T47D (cell line): ENCODE measurements around the gene VPS29.
"Not testable (repeated sequence)": the region's sequence is repeated elsewhere in the genome, so short reads cannot be mapped to it uniquely, and the experiment has no call there.

Experiments
- DNase-seq, 2 experiments: peaks; one replicate each; pipeline versions ENCODE4 v3.0.0 to v3.0.0-alpha.2; 2011 to 2012; ENCODE audit warnings: low read depth in 1 of 2, low spot score in 1 of 2
- JUND ChIP-seq: IDR thresholded peaks from 2 replicates; pipeline ENCODE4 v1.6.1; 2012; ENCODE audit warnings: low read depth
- in situ Hi-C: cut with HindIII; loops from 2 replicates; pipeline ENCODE4 v1.10.0; 2016; ENCODE audit warnings: low sequenced_read_pairs, low pct_unique_long_range_greater_than_20kb

Gene VPS29

DNA sequence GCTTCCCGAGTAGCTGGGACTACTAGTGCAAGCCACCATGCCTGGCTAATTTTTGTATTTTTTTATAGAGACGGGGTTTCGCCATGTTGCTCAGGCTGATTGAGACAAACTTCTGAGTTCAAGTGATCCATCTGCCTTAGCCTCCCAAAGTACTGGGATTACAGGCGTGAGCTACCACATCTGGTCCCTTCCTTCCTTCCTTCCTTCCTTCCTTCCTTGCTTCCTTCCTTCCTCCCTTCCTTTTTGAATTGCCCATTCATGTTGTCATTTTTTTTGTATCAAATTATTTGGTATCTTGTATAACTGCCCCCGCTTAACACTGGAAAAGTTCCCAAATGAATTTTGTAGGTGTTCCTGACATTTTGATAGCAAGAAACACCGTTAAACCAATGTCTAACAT is 11.9 kb upstream of the VPS29 start:
- no peak for TF ChIP-seq JUND
- in situ Hi-C loops = no loop called here
- DNase-seq = no peak

DNA sequence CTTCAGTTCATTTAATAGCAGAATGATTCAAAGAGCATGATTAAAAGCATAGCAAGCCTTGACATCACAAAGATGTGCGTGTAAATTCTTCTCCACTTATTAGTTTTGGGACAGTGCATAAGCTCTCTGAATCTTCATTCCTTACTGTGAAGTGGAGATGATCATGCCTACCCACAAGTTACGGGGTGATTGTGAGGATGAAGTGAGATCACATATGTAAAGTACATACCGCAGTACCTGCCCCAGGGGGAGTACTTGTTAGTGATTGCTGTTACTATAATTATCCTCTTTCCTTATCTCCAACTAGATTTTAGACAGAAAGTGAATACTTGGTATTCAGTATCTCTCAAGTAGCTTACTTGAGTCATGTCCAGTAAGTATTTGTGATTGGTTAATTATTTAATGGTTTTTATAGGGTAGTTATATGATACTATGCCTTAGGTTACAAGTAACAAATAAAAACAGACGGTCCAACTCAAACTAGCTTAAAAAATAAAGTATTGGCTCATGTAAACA is 6.2 kb upstream of the VPS29 start:
- TF ChIP-seq JUND = no peak
- DNase-seq = no peak
- in situ Hi-C loops = no loop called here

DNA sequence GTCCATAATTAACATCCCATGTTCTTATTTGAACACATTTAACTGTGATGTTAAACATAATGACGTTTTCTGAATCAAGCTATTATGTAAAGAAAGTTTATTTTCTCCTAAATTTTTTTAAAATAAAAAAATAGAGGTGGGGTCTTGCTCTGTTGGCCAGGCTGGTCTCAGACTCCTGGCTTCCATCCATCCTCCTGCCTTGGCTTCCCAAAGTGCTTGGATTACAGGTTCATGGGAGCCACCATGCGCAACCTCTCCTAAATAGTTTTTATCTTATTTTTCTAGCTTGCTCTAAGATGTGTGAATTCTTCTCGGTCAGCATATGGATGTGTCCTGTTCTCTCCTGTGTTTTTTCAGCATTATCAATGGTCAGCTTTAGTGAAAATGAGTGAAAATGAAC is 3.4 kb upstream of the VPS29 start:
- no peak for TF ChIP-seq JUND
- DNase-seq = no peak
- in situ Hi-C loops = no loop called here

DNA sequence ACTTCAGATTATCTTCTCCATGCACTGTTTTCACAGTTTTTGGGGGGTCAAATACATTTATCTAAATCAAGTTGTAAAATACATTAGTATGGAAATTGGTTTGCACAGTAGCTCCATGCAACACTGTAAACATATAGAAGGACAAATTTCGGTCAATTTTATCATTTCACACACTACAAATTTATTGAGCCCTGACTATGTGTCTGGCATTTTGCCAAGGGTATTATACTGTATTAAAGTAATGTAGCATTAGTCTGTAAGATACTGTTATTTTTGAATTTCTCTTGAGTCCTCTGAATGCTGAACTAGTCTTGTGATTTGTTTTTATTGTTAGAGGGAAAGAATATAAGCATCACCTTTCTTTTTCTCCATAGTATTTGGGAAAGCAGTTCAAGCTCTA is 1.5 kb upstream of the VPS29 start:
- DNase-seq = no peak
- TF ChIP-seq JUND = no peak
- in situ Hi-C loops = no loop called here

DNA sequence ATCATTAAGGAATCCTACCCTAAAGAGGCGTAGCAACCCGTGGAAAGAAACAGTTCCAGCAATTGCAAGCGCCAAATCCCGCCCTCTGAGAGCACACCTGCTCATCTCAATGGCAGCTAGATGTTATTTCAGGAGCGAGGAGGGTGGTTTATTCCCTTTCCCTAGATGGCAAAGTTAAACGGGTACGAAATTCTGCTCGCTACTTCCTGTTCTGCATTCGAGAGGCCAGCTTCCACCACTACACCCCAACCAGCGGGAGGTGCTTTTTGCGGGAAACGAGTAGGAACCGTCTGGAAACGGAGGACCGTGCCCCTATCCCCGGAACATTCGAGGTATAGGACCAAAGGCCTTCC is 536 bp downstream of the VPS29 start:
- in situ Hi-C loops = no loop called here
- peak; percentile 37 to 81 for DNase-seq

DNA sequence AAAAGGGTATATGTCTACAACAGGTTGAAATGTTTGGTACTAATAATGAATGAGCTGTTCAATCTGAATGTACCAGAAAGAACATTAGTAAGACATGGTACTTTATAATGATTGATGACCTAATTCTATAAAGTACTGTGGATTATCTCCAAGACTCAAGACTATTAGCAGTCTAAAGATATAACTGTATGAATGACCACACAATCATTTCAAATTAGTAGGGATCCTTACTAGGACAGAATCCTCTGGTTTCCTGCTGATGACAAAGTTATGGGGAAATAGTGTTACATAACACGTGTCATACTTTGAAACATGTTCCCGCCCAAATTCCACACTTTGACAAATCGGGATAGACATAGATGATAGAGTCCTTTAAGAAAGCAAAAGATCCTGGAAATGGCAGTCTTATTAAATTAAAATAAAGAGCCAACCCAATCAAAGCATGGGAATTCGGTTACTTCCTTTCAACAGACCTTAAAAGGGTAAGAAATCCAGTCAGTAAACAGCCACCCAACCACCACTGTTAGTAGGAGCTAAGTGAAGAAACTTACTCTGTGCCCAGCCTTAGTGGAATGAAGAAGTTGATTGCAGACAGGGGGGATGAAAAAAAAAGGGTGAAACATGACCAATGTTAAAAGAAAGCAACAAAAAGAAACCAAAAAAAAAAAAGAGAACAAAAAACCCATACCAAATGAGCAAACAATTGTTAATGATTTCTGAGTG is 2.8 kb downstream of the VPS29 start:
- TF ChIP-seq JUND = no peak
- in situ Hi-C loops = no loop called here
- DNase-seq = peak in 1 of 2 experiments; percentile 28

More for the DNA sequence above, 536 bp downstream of the VPS29 start:
- TF ChIP-seq JUND = no peak

DNA sequence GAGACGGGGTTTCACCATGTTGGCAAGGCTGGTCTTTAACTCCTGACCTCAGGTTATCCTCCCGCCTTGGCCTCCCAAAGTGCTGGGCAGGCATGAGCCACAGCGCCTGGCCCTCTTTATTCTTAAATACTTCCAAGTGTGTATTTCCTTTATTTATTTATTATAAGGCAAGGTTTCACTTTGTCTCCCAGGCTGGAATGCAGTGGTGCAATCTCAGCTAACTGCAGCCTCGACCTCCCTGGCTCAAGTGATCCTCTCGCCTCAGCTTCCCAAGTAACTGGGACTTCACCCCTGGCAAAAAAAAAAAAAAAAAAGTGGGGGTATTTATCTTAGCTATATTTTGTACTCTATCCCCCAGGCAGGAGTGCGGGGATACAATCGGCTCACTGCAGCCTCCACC is 26.5 kb downstream of the VPS29 start:
- no peak for DNase-seq
- TF ChIP-seq JUND = no peak
- in situ Hi-C loops = no loop called here

DNA sequence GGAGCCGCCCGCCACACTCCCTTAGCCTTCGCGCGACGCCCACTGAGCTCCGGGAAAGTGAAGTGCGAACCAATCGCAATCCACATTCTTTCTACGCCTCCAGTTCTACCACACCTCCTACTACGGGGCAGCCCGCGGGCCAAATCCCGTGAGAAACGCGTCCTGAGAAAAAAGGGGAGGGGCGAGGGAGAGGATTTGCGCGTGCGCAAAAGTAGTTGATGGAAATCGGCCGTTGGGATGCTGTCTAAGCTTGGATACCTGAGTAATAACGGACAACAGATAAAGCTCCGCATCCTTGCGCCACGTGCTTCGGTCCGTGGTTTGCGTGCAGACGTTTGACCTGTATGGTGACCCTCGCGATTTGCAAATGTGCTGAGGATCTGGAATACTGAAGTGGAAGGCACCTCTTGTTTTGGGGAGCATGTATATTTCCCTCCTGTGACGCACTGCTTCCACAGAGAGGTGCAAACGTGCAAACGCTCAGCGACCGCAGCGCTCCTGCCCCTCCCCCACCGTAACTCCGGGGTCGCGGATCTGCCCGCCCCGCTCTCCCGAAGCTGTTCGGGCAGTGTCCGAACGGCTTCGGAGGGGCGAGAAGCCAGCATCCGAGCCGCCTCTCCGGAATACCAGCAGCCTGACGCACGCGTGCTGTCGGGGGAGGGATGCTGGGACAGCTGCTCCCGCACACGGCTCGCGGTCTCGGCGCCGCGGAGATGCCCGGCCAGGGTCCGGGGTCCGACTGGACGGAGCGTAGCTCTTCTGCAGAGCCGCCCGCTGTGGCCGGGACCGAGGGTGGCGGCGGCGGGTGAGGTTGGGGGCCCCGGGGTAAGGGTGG is 33.5 kb downstream of the VPS29 start, which contains the start of the genes FAM216A and GPN3:
FAM216A (plus strand) TSS at position 632 of the 835 bp plus-strand sequence; CDS start at position 663, 31 bp downstream.
GPN3 (minus strand) TSS at position 44 of the 835 bp plus-strand sequence. CDS start 54 bp downstream, outside the sequence.
- no peak for TF ChIP-seq JUND
- DNase-seq = peak; percentile 91 to 100
- in situ Hi-C loops = no loop called here

DNA sequence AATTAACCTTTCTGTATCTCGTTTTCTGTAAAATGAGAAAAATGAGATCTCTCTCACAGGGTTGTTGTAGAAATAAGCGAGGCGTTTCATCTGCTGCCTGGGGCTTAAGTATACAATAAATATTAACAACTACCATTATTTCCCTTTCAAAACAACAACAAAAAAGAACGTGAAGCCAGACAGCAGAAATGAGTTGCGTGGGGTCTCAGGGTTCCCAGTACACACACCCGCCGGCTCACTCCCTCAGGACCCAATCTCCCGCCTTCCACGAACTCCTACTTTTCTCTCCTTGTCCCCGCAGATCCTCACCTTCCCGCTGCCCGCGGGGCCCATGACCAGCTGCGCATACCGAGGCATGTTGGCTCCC is 34.1 kb downstream of the VPS29 start:
- TF ChIP-seq JUND = no peak
- in situ Hi-C loops = no loop called here
- no peak for DNase-seq

DNA sequence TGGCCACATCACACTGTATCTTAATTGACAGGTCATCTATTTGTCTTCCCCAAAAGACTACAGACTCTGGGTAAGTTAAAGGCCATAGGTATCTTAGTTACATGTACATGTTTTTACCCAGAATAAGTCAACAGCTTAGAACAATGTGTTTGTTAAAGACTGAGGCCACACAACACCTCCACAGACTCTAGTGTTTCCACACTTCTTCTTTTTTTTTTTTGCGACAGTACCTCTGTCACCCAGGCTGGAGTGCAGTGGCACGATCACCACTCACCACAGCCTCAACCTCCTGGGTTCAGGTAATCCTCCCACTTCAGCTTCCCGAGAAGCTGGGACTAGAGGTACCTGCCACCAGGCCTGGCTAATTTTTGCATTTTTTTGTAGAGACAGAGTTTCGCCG is 35.1 kb downstream of the VPS29 start:
- in situ Hi-C loops = no loop called here
- DNase-seq = no peak
- no peak for TF ChIP-seq JUND

DNA sequence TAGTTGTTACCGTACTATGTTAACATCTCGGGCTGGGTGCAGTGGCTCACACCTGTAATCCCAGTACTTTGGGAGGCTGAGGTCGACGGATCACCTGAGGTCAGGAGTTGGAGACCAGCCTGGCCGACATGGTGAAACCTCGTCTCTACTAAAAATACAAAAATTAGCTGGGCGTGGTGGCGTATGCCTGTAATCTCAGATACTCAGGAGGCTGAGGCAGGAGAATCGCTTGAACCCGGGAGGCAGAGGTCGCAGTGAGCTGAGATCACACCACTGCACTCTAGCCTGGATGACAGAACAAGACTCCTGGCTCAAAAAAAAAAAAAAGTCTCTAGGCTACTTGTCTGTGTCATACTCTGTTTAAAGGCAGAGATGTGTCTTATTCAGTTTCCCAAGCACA is 36.1 kb downstream of the VPS29 start:
- DNase-seq, in situ Hi-C loops: not testable (repeated sequence)

DNA sequence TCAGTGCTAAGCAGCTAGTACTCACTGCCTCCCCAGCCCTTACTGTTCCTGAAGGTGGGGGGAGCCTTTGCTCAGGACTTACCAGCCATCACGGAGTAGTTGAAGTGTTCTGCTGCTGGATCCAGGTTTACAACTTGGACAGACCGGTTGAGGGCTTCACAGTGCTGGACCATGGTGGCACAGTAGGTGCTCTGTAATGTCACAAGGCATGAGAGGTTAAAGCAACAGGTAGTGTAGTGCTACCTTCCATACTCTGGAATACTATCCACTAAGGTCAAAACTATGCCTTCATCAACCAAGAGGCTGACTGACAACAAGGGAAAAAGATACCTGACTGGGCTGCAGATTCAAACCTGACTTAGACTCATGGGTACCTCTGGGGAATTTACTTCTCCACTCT is 36.9 kb downstream of the VPS29 start:
- DNase-seq = no peak
- in situ Hi-C loops = no loop called here

DNA sequence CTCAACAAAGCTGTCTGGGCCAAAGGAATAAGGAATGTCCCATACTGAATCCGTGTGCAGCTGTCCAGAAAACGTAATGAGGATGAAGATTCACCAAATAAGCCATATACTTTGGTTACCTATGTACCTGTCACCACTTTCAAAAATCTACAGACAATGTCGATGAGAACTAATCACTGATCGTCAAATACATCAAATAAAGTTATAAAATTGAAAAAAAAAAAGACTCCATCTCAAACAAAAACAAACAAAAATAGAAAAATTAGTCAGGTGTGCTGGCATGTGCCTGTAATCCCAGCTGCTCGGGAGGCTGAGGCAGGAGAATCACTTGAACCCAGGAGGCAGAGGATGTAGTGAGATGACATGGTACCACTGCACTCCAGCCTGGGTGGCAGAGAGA is 40.7 kb downstream of the VPS29 start:
- DNase-seq, in situ Hi-C loops: not testable (repeated sequence)

More for the DNA sequence above, 36.9 kb downstream of the VPS29 start:
- TF ChIP-seq JUND = no peak
